ENCODE results near the gene RASA3.

GRCh38 chr13:114071991-114072390, 60.4 kb downstream of the RASA3 start:
- TF ChIP-seq, protein P1, sequence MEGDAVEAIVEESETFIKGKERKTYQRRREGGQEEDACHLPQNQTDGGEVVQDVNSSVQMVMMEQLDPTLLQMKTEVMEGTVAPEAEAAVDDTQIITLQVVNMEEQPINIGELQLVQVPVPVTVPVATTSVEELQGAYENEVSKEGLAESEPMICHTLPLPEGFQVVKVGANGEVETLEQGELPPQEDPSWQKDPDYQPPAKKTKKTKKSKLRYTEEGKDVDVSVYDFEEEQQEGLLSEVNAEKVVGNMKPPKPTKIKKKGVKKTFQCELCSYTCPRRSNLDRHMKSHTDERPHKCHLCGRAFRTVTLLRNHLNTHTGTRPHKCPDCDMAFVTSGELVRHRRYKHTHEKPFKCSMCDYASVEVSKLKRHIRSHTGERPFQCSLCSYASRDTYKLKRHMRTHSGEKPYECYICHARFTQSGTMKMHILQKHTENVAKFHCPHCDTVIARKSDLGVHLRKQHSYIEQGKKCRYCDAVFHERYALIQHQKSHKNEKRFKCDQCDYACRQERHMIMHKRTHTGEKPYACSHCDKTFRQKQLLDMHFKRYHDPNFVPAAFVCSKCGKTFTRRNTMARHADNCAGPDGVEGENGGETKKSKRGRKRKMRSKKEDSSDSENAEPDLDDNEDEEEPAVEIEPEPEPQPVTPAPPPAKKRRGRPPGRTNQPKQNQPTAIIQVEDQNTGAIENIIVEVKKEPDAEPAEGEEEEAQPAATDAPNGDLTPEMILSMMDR (IDR thresholded peaks at IDR 0.05), result no peak
- TF ChIP-seq EP300 (IDR thresholded peaks at IDR 0.05) (no peak), POLR2A (IDR thresholded peaks at IDR 0.05; ENCODE audit: low read depth) (no peak), POLR2AphosphoS5 (IDR thresholded peaks at IDR 0.05) (no peak)

Measured in esophagus muscularis mucosa (tissue), 4 donors.